H1 (cell line): ENCODE data around the gene KLF18. TPM values are rescaled to one million over a fixed set of nuclear protein-coding genes. Genes with fewer than 3 reads are reported as not detected.

Experiments used
- KDM4A ChIP-seq: IDR thresholded peaks from one replicate; pipeline ENCODE4 v1.7.1; 2012; ENCODE audit warnings: low read depth, mild to moderate bottlenecking, moderate library complexity, low read length, inconsistent platforms; ENCODE audit not compliant: severe bottlenecking
- SAP30 ChIP-seq: fragments of 300-600 bp; sonication (generic); IDR thresholded peaks from 2 replicates; pipeline ENCODE4 v1.7.1; 2012; ENCODE audit warnings: low read length, moderate library complexity, mild to moderate bottlenecking, inconsistent platforms; ENCODE audit not compliant: insufficient read depth, insufficient replicate concordance
- polyA plus RNA-seq, 7 experiments: library from polyadenylated mRNA; depleted of rRNA in 3 of 7; stranded (reverse) in 5 of 7; unstranded in 2 of 7; fragments of >200 nt in 5 of 7; fragments of 200-250 nt in 2 of 7; gene quantifications; 1 replicate in 5 of 7; 2 replicates in 1 of 7; 4 replicates in 1 of 7; pipeline versions ENCODE4 v1.2.1 to v1.2.3, GENCODE V29; 2011 to 2013; ENCODE audit warnings: missing spikeins in 2 of 7, mixed read lengths in 2 of 7
- total RNA-seq: library from RNA; stranded (reverse); fragmentation: NEBNext Ultra II Directional; extraction: Animal tissue kit (Norgen Biotek cat#: 25700); gene quantifications from 2 replicates; pipeline ENCODE4 v1.2.1, GENCODE V29; 2021

KLF18 gene
- total and polyA plus RNA-seq, 2 of the 8 experiments (the other 6 are each of a cell fraction or from before 2014, with no cell fraction given): 0.09 to 0.15 TPM

GRCh38 chr1:44146536-44147361 lies 5.3 kb upstream of the KLF18 start (continued):
- TF ChIP-seq SAP30 (no peak), KDM4A (no peak)
